Measurements from ENCODE around the gene FAM133A.

FAM133A gene

DNA sequence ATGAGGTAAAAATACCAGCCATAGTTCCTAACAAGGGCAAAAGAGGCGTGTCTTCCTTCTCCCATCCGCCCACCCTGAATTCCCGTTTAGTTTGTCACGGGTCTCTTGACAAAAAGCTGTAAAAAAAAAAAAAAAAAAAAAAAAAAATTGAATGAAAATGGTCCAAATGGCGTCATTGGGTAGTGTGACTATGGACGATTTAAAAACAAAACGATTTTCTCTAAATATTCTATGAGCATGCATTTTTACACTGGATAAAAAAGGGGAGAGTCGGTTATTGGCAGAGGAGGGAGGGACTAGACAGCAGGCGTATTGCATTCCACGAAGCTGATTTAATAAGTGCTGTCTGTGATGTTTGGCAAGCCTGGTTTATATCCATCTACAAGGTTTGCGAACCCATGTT lies at the start of gene FAM133A:
Gene FAM133A, plus strand, starts transcription at position 338 of the 403 bp plus-strand sequence. CDS start 35,214 bp downstream, outside the sequence.
- DNase-seq = no peak

DNA sequence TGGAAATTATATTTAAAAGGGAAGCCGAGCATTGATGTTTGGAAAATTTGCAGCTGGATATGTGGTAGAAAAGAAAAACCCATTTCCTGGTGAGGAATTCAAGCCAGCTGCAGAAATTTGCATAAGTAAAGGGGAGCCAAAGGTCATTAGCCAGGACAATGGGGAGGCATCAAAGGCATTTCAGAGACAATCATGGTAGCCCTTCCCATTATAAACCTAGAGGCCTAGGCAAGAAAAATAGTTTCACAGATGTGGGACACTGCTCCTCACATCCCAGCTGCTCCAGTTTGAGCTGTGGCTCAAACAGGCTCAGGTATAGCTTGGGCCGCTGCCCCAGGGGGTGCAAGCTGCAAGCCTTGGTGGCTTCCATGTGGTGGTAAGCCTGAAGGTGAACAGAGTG lies 36.4 kb upstream of the FAM133A start:
- DNase-seq = no peak

GRCh38 chrX:93649381-93649780 lies 24.6 kb upstream of the FAM133A start:
- no peak for DNase-seq

GRCh38 chrX:93660575-93660974 lies 13.4 kb upstream of the FAM133A start:
- no peak for DNase-seq

GRCh38 chrX:93673056-93673868 lies 744 bp upstream of the FAM133A start, which contains the start of gene NAP1L3:
Gene NAP1L3 (minus strand): TSS chrX:93673578. CDS start chrX:93673304, 274 bp downstream.
- peak; percentile 39 to 44 for DNase-seq

DNA sequence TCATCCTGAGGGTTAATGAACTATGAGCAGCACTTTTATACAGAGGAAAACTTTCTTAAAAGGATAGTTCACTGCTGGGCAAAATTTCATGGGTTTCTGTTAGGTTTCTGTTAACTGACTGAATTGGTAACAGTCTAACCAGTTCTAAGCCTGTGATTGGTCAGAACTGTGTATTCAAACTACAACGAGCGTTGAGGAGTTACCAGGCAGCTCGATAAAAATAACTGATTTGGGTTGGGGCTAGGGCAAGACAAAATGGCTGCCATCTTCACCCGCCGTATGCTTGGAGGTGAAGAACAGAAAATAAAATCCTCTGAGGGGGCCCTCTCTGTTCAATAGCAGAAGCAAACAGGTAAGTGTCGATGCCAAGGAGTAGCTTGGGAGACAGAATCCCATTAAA lies 22.0 kb downstream of the FAM133A start:
- no peak for DNase-seq

DNA sequence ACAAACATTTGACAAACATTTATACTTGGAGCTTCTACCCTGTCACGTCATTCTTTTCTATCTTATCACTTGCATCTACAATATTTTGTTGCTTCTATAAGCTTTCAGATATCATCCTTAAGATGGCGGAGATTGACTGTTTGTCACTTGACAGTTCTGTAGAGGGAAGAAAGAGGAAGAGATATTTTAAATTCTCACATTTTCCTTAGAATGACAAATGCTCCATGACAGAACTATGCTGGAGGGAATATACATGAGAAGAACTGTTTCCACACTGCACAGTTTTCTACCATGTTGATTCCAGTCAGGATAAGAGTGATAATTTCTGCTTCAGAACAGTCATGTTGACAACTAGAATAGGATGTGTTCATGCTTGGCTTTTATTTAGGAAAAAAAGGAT lies 29.7 kb downstream of the FAM133A start:
- DNase-seq = no peak

DNA sequence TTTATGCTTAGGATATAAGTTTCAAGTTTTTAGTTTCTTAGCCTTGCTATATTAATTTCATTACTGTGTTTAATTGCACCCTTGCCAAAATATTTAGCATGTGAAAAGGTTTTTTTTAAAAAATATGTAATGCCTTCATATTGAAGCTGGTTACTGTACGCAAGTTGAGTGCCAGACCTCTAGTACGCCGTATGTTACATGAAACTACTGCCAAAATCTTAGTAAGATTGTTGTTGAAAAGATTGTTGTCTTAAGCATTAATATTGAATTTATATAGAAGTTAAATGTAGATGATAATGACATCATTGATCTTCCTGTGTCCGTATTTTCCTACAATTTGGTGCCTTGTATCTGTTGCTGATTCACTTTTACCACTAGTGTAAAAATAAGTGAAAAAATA lies 37.1 kb downstream of the FAM133A start:
- DNase-seq = no peak

- no peak for DNase-seq
These were observed 67.8 kb downstream of the FAM133A start for GRCh38 chrX:93741811-93742210.

- DNase-seq = no peak
These were observed 86.2 kb downstream of the FAM133A start for GRCh38 chrX:93760163-93760562.

All from activated CD4-positive, alpha-beta T cell treated with anti-CD3 and anti-CD28 coated beads, Interleukin-2, amount 50 U/mL, for 4 hours (primary cell).